Measurements from ENCODE around the gene RAB37. TPM values are rescaled to one million over a fixed set of nuclear protein-coding genes. Genes with fewer than 3 reads are reported as not detected.

Gene RAB37
- total and polyA plus RNA-seq, 2 donors (not counting 1 experiment from before 2014, with no cell fraction given), result 67.6 to 76.8 TPM

GRCh38 chr17:74770498-74771318 lies 33.7 kb downstream of the RAB37 start:
- Histone ChIP-seq H3K4me2 (replicated peaks; ENCODE audit: low read depth, low read length, poor library complexity, severe bottlenecking) (no peak overlapping the region), H3K4me3 (ENCODE audit: control extremely low read depth in 1 of 5, extremely low read depth in 1 of 5, insufficient read depth in 1 of 5, low read depth in 2 of 5, low read length in 4 of 5) (no peak overlapping the region), H3K4me1 (ENCODE audit: control insufficient read depth in 2 of 2, insufficient read depth in 2 of 2, low read length in 2 of 2) (peaks cover 6 to 7% of the 10 kb centered on the region in 2 donors), H3K79me2 (ENCODE audit: control insufficient read depth, insufficient read depth, low read length) (peaks cover 10% of the 10 kb centered on the region), H2AFZ (ENCODE audit: insufficient read depth, low read depth, low read length, poor library complexity, severe bottlenecking) (no peak overlapping the region), H4K20me1 (ENCODE audit: control insufficient read depth, insufficient read depth, low read length, poor library complexity, severe bottlenecking) (peaks cover 45% of the 10 kb centered on the region), H3K36me3 (replicated peaks in 1 of 2; ENCODE audit: control extremely low read depth in 1 of 2, control insufficient read depth in 1 of 2, extremely low read depth in 1 of 2, insufficient read depth in 2 of 2, low read length in 1 of 2) (peaks cover 1 to 70% of the 10 kb centered on the region in 2 experiments), H3K27ac (ENCODE audit: low read length in 2 of 2) (no peak overlapping the region), H3K9me3 (ENCODE audit: control extremely low read depth in 1 of 3, control insufficient read depth in 2 of 3, insufficient read depth in 1 of 3, low read length in 2 of 3) (no peaks in the 10 kb centered on the region), H3K9ac (ENCODE audit: low read length) (no peak overlapping the region), H3K27me3 (replicated peaks in 1 of 4; ENCODE audit: control extremely low read depth in 1 of 4, control insufficient read depth in 3 of 4, insufficient read depth in 4 of 4, low read length in 3 of 4) (no peaks in the 10 kb centered on the region)
- Mint-ChIP-seq H3K4me3 (no peak overlapping the region), H3K9me3 (ENCODE audit: insufficient read depth) (no peaks in the 10 kb centered on the region), H3K27ac (peak overlapping the region; percentile 50), H3K4me1 (peaks cover 17% of the 10 kb centered on the region), H3K27me3 (no peaks in the 10 kb centered on the region)
- peak; percentile 78 for DNase-seq
- peak; percentile 94 for ATAC-seq (ENCODE audit: low read depth)
- ChIA-PET POLR2A (interaction anchor here (0.6 to 1.3 kb wide), 4 partner anchors 20 to 113 kb away, joined by 5 to 7 read pairs (median 6); no protein-coding TSS in a partner anchor), CTCF (interaction anchor here (0.5 to 9.5 kb wide), 28 partner anchors 9 to 1969 kb away, joined by 3 to 191 read pairs (median 4); partner anchors contain the start of genes NHERF1 and RAB37)
- intact Hi-C loops (cut with micrococcal nuclease), result loop anchor here (1.0 kb wide), 3 partner anchors 22 to 113 kb away; partner anchors contain the start of gene NHERF1
- TF ChIP-seq CTCF (IDR thresholded peaks at IDR 0.05) (peak; percentile 75), EZH2 (IDR thresholded peaks at IDR 0.05; ENCODE audit: borderline replicate concordance, insufficient read depth, low read depth, low read length, poor library complexity, severe bottlenecking) (no peak)
- 49% methylated on average over 10 of the region's 16 CpGs for WGBS (ENCODE audit: insufficient coverage)
